ENCODE data around the gene LIFR. TPM values are rescaled to one million over a fixed set of nuclear protein-coding genes. Genes with fewer than 3 reads are reported as not detected.

LIFR gene
- polyA plus RNA-seq, 1 donor from 2014 or later, result 5.8 TPM

DNA sequence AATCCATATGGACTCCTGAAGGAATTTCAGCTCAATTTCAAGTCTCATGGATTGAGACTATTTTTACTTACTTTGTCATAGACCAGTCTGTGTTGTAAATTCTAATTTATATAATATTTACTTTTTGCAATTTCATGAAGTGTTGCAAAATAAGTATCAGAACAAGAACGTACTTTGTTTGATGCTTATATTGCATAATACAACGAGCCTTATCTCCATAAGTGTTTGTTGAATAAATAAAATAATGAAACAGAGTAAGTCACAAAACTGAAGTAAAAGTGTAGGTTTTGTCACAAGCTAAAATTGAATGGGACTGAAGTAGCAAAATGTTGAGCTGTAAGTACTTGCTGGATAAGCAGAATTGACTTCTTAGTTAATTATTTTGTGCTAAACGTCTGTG lies 3.0 kb upstream of the LIFR start:
- no peak for TF ChIP-seq TAF1 (IDR thresholded peaks at IDR 0.05; ENCODE audit: low read depth)
- TF ChIP-seq EZH2 (IDR thresholded peaks at IDR 0.05; ENCODE audit: borderline replicate concordance, insufficient read depth, low read length, poor library complexity, severe bottlenecking), result no peak
- TF ChIP-seq, protein P1, sequence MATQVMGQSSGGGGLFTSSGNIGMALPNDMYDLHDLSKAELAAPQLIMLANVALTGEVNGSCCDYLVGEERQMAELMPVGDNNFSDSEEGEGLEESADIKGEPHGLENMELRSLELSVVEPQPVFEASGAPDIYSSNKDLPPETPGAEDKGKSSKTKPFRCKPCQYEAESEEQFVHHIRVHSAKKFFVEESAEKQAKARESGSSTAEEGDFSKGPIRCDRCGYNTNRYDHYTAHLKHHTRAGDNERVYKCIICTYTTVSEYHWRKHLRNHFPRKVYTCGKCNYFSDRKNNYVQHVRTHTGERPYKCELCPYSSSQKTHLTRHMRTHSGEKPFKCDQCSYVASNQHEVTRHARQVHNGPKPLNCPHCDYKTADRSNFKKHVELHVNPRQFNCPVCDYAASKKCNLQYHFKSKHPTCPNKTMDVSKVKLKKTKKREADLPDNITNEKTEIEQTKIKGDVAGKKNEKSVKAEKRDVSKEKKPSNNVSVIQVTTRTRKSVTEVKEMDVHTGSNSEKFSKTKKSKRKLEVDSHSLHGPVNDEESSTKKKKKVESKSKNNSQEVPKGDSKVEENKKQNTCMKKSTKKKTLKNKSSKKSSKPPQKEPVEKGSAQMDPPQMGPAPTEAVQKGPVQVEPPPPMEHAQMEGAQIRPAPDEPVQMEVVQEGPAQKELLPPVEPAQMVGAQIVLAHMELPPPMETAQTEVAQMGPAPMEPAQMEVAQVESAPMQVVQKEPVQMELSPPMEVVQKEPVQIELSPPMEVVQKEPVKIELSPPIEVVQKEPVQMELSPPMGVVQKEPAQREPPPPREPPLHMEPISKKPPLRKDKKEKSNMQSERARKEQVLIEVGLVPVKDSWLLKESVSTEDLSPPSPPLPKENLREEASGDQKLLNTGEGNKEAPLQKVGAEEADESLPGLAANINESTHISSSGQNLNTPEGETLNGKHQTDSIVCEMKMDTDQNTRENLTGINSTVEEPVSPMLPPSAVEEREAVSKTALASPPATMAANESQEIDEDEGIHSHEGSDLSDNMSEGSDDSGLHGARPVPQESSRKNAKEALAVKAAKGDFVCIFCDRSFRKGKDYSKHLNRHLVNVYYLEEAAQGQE (IDR thresholded peaks at IDR 0.05; ENCODE audit: borderline replicate concordance), result no peak
- no peak for TF ChIP-seq EP300 (conservative IDR thresholded peaks at IDR 0.05; ENCODE audit: poor library complexity, severe bottlenecking)
- TF ChIP-seq MXI1 (conservative IDR thresholded peaks at IDR 0.05; ENCODE audit: poor library complexity, severe bottlenecking), result no peak
- TF ChIP-seq SMC3 (conservative IDR thresholded peaks at IDR 0.05; ENCODE audit: poor library complexity), result no peak
- TF ChIP-seq CTCF (IDR thresholded peaks at IDR 0.05; ENCODE audit: poor library complexity, severe bottlenecking), result no peak
- no peak for TF ChIP-seq POLR2AphosphoS5 (IDR thresholded peaks at IDR 0.05)
- H3K36me3 ChIP-seq (ENCODE audit: insufficient read depth, low read length), result no peaks in the 10 kb centered on the region
- no peak overlapping the region for H3K27ac ChIP-seq (ENCODE audit: low read length)
- H3K27me3 ChIP-seq (ENCODE audit: insufficient read depth, low read depth, low read length), result no peaks in the 10 kb centered on the region
- no peak overlapping the region for H3K9ac ChIP-seq (ENCODE audit: low read length)
- H3K4me3 ChIP-seq (ENCODE audit: low read length), result no peak overlapping the region
- no peaks in the 10 kb centered on the region for H3K9me3 ChIP-seq (ENCODE audit: low read length)
- no peaks in the 10 kb centered on the region for H3F3A ChIP-seq (ENCODE audit: insufficient read depth, low read length, poor library complexity, severe bottlenecking)
- no peak overlapping the region for H3K4me2 ChIP-seq (ENCODE audit: low read length)
- H2AFZ ChIP-seq (ENCODE audit: low read depth, low read length), result no peak overlapping the region
- no peaks in the 10 kb centered on the region for H4K20me1 ChIP-seq (ENCODE audit: insufficient read depth)
- no peaks in the 10 kb centered on the region for H3K79me2 ChIP-seq (replicated peaks; ENCODE audit: insufficient read depth, low read length)
- H3K9me2 ChIP-seq (ENCODE audit: insufficient read depth, low read length), result no peaks in the 10 kb centered on the region

- no peak overlapping the region for H2AFZ ChIP-seq (ENCODE audit: low read depth, low read length)
- peak overlapping the region; percentile 93 for H3K9ac ChIP-seq (ENCODE audit: low read length)
Measured at GRCh38 chr5:38557792-38558191, 1.3 kb upstream of the LIFR start.

More at GRCh38 chr5:38557792-38558191, 1.3 kb upstream of the LIFR start:
- Histone ChIP-seq H3K9me2 (ENCODE audit: insufficient read depth, low read length) (no peaks in the 10 kb centered on the region), H3K4me2 (ENCODE audit: low read length) (peak overlapping the region; percentile 77), H4K20me1 (ENCODE audit: insufficient read depth) (no peaks in the 10 kb centered on the region), H3K36me3 (ENCODE audit: insufficient read depth, low read length) (no peaks in the 10 kb centered on the region), H3K9me3 (ENCODE audit: low read length) (no peaks in the 10 kb centered on the region), H3K27ac (ENCODE audit: low read length) (no peak overlapping the region), H3K27me3 (ENCODE audit: insufficient read depth, low read depth, low read length) (no peaks in the 10 kb centered on the region), H3F3A (ENCODE audit: insufficient read depth, low read length, poor library complexity, severe bottlenecking) (no peaks in the 10 kb centered on the region), H3K4me3 (ENCODE audit: low read length) (peak overlapping the region; percentile 91), H3K79me2 (replicated peaks; ENCODE audit: insufficient read depth, low read length) (no peaks in the 10 kb centered on the region)
- TF ChIP-seq, protein P1 (IDR thresholded peaks at IDR 0.05; ENCODE audit: borderline replicate concordance), result no peak
- TF ChIP-seq SMC3 (conservative IDR thresholded peaks at IDR 0.05; ENCODE audit: poor library complexity) (no peak), TAF1 (IDR thresholded peaks at IDR 0.05; ENCODE audit: low read depth) (no peak), POLR2AphosphoS5 (IDR thresholded peaks at IDR 0.05) (no peak)

Measured in neural cell (in vitro differentiated cells).